HEK293T (cell line): Measurements from ENCODE around the gene CDH12.
"Not testable (repeated sequence)": the region's sequence is repeated elsewhere in the genome, so short reads cannot be mapped to it uniquely, and the experiment has no call there.

Source experiments
- CTCF ChIA-PET: fragments of 350-600 bp; formaldehyde crosslinking; extraction: SDS; loops from one replicate; lab custom pipeline; 2021; ENCODE audit warnings: antibody characterized with exemption, inconsistent platforms; lab: Yijun Ruan, JAX
- POLR2A ChIA-PET: fragments of 350-600 bp; formaldehyde crosslinking; extraction: SDS; loops from one replicate; lab custom pipeline; 2020; ENCODE audit warnings: antibody characterized with exemption, inconsistent platforms; lab: Yijun Ruan, JAX
- DNase-seq: peaks from one replicate; pipeline ENCODE4 v3.0.0; 2012; ENCODE audit warnings: mixed read lengths; ENCODE audit errors: extremely low spot score
- ARNT ChIP-seq: fragments of 450-650 bp; IDR thresholded peaks from 2 replicates; pipeline ENCODE4 v1.6.1; 2017; ENCODE audit warnings: mild to moderate bottlenecking
- BHLHE40 ChIP-seq: fragments of 450-650 bp; IDR thresholded peaks from 2 replicates; pipeline ENCODE4 v1.6.1; 2016; ENCODE audit warnings: mild to moderate bottlenecking, moderate library complexity, borderline replicate concordance
- CTBP1 ChIP-seq: fragments of 450-650 bp; IDR thresholded peaks from 2 replicates; pipeline ENCODE4 v1.6.1; 2016; ENCODE audit warnings: borderline replicate concordance
- ELF4 ChIP-seq: fragments of 450-650 bp; IDR thresholded peaks from 2 replicates; pipeline ENCODE4 v1.6.1; 2017; ENCODE audit warnings: antibody characterized with exemption
- FOXA1 ChIP-seq: fragments of 450-650 bp; IDR thresholded peaks from 2 replicates; pipeline ENCODE4 v1.6.1; 2016; ENCODE audit warnings: mild to moderate bottlenecking
- FOXK2 ChIP-seq: fragments of 450-650 bp; IDR thresholded peaks from 2 replicates; pipeline ENCODE4 v1.6.1; 2016; ENCODE audit warnings: mild to moderate bottlenecking
- FOXM1 ChIP-seq: fragments of 450-650 bp; IDR thresholded peaks from 2 replicates; pipeline ENCODE4 v1.6.1; 2017; ENCODE audit warnings: mild to moderate bottlenecking, borderline replicate concordance
- HDGF ChIP-seq: fragments of 450-650 bp; IDR thresholded peaks from 2 replicates; pipeline ENCODE4 v1.6.1; 2017; ENCODE audit warnings: antibody characterized with exemption, borderline replicate concordance
- L3MBTL2 ChIP-seq: fragments of 450-650 bp; conservative IDR thresholded peaks from 2 replicates; pipeline ENCODE4 v1.6.1; 2016; ENCODE audit warnings: mild to moderate bottlenecking
- LEF1 ChIP-seq: fragments of 450-650 bp; IDR thresholded peaks from 2 replicates; pipeline ENCODE4 v1.6.1; 2017; ENCODE audit warnings: mild to moderate bottlenecking, borderline replicate concordance
- NFRKB ChIP-seq: fragments of 450-650 bp; IDR thresholded peaks from 2 replicates; pipeline ENCODE4 v1.6.1; 2016; ENCODE audit warnings: mild to moderate bottlenecking, moderate library complexity
- SP1 ChIP-seq: fragments of 450-650 bp; IDR thresholded peaks from 2 replicates; pipeline ENCODE4 v1.6.1; 2017
- SUZ12 ChIP-seq: fragments of 450-650 bp; IDR thresholded peaks from 2 replicates; pipeline ENCODE4 v1.6.1; 2016; ENCODE audit warnings: mild to moderate bottlenecking
- TARDBP ChIP-seq: fragments of 450-650 bp; IDR thresholded peaks from 2 replicates; pipeline ENCODE4 v1.6.1; 2016
- ZNF384 ChIP-seq: fragments of 450-650 bp; IDR thresholded peaks from 2 replicates; pipeline ENCODE4 v1.6.1; 2016
- TF ChIP-seq, protein P1 (sequence below): fragments of 450-650 bp; IDR thresholded peaks from 2 replicates; pipeline ENCODE4 v1.6.1; 2016

Gene CDH12

DNA sequence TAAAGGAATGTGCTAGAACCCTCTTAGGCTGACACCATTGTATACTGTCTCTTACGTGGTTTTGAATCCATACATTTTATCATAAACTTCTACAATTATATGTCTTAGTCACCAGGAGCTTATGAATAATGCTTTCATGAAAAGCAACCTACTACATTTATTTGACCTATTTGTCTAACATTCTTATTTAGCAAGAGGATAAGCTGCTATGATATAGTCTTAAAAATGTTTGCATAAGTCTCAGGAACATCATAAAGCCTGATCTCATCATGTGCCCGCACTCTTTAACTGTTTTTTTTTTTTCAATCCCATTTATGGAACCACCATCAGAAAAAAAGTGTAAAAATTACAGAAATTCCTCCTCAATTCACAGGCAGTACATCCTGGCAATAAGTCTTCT, 59.7 kb downstream of the CDH12 start:
- TF ChIP-seq BHLHE40 (no peak), CTBP1 (no peak), SUZ12 (no peak), FOXK2 (no peak), NFRKB (no peak), SP1 (no peak), L3MBTL2 (no peak), ARNT (no peak), TARDBP (no peak), FOXA1 (no peak), HDGF (no peak), ELF4 (no peak), FOXM1 (no peak), LEF1 (no peak)
- ChIA-PET POLR2A (no interaction called here), CTCF (interaction anchor here (0.6 kb wide), 1 partner anchor 34 kb away, joined by 3 read pairs; no protein-coding TSS in a partner anchor)
- no peak for DNase-seq

DNA sequence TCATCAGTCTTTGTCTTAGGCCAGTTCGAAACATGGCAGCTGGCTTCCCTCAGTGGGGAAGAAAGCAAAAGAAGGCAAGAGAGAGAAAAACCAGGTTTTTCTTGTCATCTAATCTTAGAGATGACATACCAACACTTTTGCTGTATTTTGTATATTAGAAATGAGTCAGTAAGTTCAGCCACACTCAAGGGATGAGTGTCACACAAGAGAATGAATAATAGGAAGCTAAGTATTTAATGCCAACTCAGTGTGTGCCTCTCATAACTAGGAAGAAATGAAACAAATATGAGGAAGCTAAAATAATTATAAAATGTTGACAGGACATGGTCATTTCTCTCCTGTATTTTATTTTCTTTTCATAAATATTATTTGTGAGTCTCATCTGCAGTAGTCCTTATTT, 65.3 kb downstream of the CDH12 start:
- ChIA-PET CTCF (no interaction called here), POLR2A (no interaction called here)
- TF ChIP-seq FOXA1 = no peak
- TF ChIP-seq FOXM1 = no peak
- TF ChIP-seq HDGF = no peak
- no peak for TF ChIP-seq SUZ12
- TF ChIP-seq, protein P1, sequence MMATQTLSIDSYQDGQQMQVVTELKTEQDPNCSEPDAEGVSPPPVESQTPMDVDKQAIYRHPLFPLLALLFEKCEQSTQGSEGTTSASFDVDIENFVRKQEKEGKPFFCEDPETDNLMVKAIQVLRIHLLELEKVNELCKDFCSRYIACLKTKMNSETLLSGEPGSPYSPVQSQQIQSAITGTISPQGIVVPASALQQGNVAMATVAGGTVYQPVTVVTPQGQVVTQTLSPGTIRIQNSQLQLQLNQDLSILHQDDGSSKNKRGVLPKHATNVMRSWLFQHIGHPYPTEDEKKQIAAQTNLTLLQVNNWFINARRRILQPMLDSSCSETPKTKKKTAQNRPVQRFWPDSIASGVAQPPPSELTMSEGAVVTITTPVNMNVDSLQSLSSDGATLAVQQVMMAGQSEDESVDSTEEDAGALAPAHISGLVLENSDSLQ = no peak
- no peak for TF ChIP-seq LEF1
- TF ChIP-seq ARNT = no peak
- TF ChIP-seq BHLHE40 = no peak
- no peak for TF ChIP-seq NFRKB
- no peak for DNase-seq

DNA sequence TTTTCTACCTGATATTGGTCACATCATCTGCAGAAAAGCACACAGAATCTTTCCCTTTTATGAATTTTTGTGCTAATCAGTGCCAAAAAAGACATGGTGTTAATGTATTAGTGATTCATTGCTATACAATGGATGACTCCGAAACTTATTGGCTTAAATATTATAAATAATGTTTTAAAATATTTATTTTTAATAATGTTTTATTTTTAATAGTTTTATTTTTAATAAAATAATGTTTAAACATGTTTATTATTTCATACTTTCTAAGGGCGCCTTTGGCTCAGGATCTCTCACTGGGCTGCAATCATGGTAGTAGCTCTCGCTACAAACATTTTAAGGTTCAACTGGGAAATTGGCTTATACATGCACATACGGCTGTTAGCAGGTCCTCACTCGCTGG, 65.7 kb downstream of the CDH12 start:
- POLR2A ChIA-PET = no interaction called here
- CTCF ChIA-PET = no interaction called here
- no peak for DNase-seq
- TF ChIP-seq ELF4 (no peak), ZNF384 (no peak), CTBP1 (no peak), BHLHE40 (no peak), SP1 (no peak), NFRKB (no peak), FOXM1 (no peak), SUZ12 (no peak), FOXK2 (no peak), HDGF (no peak), L3MBTL2 (no peak), FOXA1 (no peak), TARDBP (no peak)
- TF ChIP-seq, protein P1 = no peak

DNA sequence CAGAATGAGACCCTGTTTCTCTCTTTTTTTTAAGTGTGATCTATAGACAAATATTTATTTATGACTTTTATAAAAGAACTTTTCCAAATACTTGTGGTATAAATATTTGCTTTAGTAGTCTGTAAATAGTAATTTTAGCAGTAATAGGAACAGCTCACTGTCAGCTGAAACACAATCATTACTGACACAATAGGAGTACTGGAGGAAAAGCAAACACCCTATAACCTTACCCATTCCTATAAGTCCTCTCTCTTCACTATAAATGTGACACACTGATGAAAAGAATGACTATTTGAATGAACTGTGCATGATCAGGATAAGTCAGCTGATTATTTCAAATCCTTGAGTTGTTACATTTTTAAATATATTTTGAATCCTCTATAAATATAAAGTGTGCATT, 72.4 kb downstream of the CDH12 start:
- POLR2A ChIA-PET = no interaction called here
- no peak for TF ChIP-seq CTBP1
- TF ChIP-seq L3MBTL2 = no peak
- TF ChIP-seq, protein P1 = no peak
- TF ChIP-seq SP1 = no peak
- TF ChIP-seq LEF1 = no peak
- no peak for TF ChIP-seq SUZ12
- TF ChIP-seq FOXK2 = no peak
- no peak for TF ChIP-seq ZNF384
- TF ChIP-seq NFRKB = no peak
- no peak for TF ChIP-seq HDGF
- no peak for TF ChIP-seq ARNT
- no peak for TF ChIP-seq FOXA1
- no peak for TF ChIP-seq FOXM1
- TF ChIP-seq BHLHE40 = no peak
- no peak for TF ChIP-seq TARDBP
- no peak for TF ChIP-seq ELF4
- CTCF ChIA-PET = no interaction called here
- no peak for DNase-seq

DNA sequence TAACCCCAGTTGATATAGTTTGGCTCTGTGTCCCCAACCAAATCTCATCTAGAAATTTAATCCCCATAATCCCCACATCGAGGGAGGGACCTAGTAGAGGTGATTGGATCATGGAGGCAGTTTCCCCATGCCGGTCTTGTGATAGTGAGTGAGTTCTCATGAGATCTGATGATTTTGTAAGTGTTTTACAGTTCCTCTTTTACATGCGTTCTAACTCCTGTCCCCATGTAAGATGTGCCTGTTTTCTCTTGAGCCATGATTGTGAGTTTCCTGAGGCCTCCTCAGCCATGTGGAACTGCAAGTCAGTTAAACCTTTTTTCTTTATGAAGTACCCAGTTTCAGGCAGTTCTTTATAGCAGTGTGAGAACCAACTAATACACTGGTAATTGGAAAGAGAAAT, 73.6 kb downstream of the CDH12 start:
- ChIA-PET CTCF (no interaction called here), POLR2A (no interaction called here)
- DNase-seq = no peak
- no peak for TF ChIP-seq ARNT

DNA sequence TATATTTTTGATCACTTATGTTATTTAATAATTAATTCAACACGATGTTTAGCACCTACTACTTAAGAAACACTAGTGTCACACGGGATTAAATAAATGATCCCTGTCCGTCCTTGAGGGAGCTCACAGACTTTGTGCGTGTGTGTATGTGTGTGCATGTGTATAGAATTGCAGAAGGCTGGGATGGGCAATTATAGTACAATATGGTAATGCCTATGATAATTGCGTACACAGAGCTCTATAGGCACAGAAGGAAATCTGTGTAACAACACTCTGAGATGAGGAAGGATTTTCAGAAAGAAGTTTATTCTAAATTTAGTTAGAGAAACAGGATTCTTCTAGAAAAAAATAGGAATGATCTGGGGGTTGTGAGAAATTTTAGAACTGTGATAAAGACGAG, 76.9 kb downstream of the CDH12 start:
- TF ChIP-seq CTBP1 (no peak), HDGF (no peak), ARNT (no peak), FOXK2 (no peak), L3MBTL2 (no peak), NFRKB (no peak), ELF4 (no peak), LEF1 (no peak), SUZ12 (no peak), FOXA1 (no peak), TARDBP (no peak)
- POLR2A ChIA-PET = no interaction called here
- CTCF ChIA-PET = no interaction called here
- DNase-seq = no peak

DNA sequence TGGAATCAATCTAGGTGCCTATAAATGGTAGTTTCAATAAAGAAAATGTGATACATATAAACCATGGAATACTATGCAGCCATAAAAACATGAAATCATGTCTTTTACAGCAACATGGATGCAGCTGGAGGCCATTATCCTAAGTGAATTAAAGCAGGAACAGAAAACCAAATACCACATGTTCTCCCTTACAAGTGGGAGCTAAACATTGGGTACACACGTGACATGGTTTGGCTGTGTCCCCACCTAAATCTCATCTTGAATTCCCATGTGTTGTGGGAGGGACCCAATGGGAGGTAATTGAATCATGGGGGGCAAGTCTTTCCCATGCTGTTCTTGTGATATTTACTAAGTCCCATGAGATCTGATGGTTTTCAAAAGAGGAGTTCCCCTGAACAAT, 78.9 kb downstream of the CDH12 start:
- POLR2A ChIA-PET, DNase-seq, CTCF ChIA-PET: not testable (repeated sequence)
